WTC11 (cell line): ENCODE data around the gene NFAT5.

ENCODE experiments used
- JUN ChIP-seq: sonication (generic); formaldehyde crosslinking; IDR thresholded peaks from 2 replicates; pipeline ENCODE4 v1.8.0; 2023; ENCODE audit warnings: mild to moderate bottlenecking, missing genetic modification reagents
- MYBL2 ChIP-seq: sonication (generic); formaldehyde crosslinking; IDR thresholded peaks from 2 replicates; pipeline ENCODE4 v1.8.1; 2023; ENCODE audit warnings: mild to moderate bottlenecking, moderate library complexity, missing genetic modification reagents
- RELA ChIP-seq: sonication (generic); formaldehyde crosslinking; IDR thresholded peaks from 2 replicates; pipeline ENCODE4 v1.8.1; 2022; ENCODE audit warnings: missing genetic modification reagents, mild to moderate bottlenecking, borderline replicate concordance
- SMAD3 ChIP-seq: sonication (generic); formaldehyde crosslinking; IDR thresholded peaks from 2 replicates; pipeline ENCODE4 v1.8.0; 2022; ENCODE audit warnings: missing genetic modification reagents, mild to moderate bottlenecking, borderline replicate concordance
- SP1 ChIP-seq: sonication (generic); formaldehyde crosslinking; conservative IDR thresholded peaks from 2 replicates; pipeline ENCODE4 v1.8.1; 2022; ENCODE audit warnings: missing genetic modification reagents
- STAT6 ChIP-seq: sonication (generic); formaldehyde crosslinking; conservative IDR thresholded peaks from 2 replicates; pipeline ENCODE4 v1.8.1; 2023; ENCODE audit warnings: mild to moderate bottlenecking, low read depth, missing genetic modification reagents, moderate library complexity
- ZBTB21 ChIP-seq: sonication (generic); formaldehyde crosslinking; IDR thresholded peaks from 2 replicates; pipeline ENCODE4 v1.8.1; 2023; ENCODE audit warnings: mild to moderate bottlenecking, missing genetic modification reagents, borderline replicate concordance
- ZNF138 ChIP-seq: sonication (generic); formaldehyde crosslinking; conservative IDR thresholded peaks from 2 replicates; pipeline ENCODE4 v1.8.1; 2022; ENCODE audit warnings: mild to moderate bottlenecking, moderate library complexity, missing genetic modification reagents
- ZNF263 ChIP-seq: sonication (generic); formaldehyde crosslinking; IDR thresholded peaks from 2 replicates; pipeline ENCODE4 v1.8.1; 2022; ENCODE audit warnings: low read depth, mild to moderate bottlenecking, moderate library complexity, missing genetic modification reagents
- TF ChIP-seq, protein P1 (sequence below): fragments of 200-600 bp; IDR thresholded peaks from 2 replicates; pipeline ENCODE4 v1.8.0; 2022; ENCODE audit warnings: antibody characterized with exemption
- TF ChIP-seq, protein P2 (sequence below): sonication (generic); formaldehyde crosslinking; conservative IDR thresholded peaks from 2 replicates; pipeline ENCODE4 v1.8.1; 2022; ENCODE audit warnings: mild to moderate bottlenecking, missing genetic modification reagents
- TF ChIP-seq, protein P3 (sequence below): sonication (generic); formaldehyde crosslinking; IDR thresholded peaks from 2 replicates; pipeline ENCODE4 v1.8.0; 2023; ENCODE audit warnings: missing genetic modification reagents, mild to moderate bottlenecking, borderline replicate concordance
- TF ChIP-seq, protein P4 (sequence below): sonication (generic); formaldehyde crosslinking; IDR thresholded peaks from 2 replicates; pipeline ENCODE4 v1.8.0; 2022; ENCODE audit warnings: mild to moderate bottlenecking, missing genetic modification reagents

DNA sequence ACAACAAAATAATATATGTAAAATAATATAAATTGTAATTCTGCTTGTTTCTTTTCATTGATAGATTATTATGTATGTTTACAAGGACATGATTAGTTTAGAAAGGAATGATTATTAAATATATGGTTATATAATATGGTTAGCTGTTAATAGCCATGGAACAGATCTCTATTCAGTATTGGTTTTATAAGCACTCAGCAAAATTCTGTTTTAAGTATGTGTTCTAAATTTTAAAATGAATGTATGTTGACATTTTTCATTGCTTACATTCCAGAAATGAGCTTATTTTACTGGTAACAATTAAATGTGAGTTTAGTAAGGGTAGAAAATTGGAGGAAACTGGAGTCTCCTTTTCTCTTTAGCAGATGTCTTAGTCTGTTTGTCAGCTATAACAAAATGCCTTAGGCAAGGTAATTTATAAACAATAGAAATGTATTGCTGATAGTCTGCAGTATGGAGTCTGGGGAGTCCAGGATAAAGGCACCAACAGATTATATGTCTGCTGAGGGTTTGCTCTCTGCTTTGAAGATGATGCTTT lies 45.4 kb downstream of the NFAT5 start:
- TF ChIP-seq, protein P1, sequence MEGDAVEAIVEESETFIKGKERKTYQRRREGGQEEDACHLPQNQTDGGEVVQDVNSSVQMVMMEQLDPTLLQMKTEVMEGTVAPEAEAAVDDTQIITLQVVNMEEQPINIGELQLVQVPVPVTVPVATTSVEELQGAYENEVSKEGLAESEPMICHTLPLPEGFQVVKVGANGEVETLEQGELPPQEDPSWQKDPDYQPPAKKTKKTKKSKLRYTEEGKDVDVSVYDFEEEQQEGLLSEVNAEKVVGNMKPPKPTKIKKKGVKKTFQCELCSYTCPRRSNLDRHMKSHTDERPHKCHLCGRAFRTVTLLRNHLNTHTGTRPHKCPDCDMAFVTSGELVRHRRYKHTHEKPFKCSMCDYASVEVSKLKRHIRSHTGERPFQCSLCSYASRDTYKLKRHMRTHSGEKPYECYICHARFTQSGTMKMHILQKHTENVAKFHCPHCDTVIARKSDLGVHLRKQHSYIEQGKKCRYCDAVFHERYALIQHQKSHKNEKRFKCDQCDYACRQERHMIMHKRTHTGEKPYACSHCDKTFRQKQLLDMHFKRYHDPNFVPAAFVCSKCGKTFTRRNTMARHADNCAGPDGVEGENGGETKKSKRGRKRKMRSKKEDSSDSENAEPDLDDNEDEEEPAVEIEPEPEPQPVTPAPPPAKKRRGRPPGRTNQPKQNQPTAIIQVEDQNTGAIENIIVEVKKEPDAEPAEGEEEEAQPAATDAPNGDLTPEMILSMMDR, result no peak
- no peak for TF ChIP-seq ZNF138
- no peak for TF ChIP-seq MYBL2 (CRISPR knock-in tag)
- TF ChIP-seq ZBTB21 (CRISPR knock-in tag), result no peak
- no peak for TF ChIP-seq SP1
- TF ChIP-seq STAT6 (CRISPR knock-in tag), result no peak
- TF ChIP-seq, protein P2, sequence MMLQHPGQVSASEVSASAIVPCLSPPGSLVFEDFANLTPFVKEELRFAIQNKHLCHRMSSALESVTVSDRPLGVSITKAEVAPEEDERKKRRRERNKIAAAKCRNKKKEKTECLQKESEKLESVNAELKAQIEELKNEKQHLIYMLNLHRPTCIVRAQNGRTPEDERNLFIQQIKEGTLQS (CRISPR knock-in tag), result no peak
- TF ChIP-seq, protein P3, sequence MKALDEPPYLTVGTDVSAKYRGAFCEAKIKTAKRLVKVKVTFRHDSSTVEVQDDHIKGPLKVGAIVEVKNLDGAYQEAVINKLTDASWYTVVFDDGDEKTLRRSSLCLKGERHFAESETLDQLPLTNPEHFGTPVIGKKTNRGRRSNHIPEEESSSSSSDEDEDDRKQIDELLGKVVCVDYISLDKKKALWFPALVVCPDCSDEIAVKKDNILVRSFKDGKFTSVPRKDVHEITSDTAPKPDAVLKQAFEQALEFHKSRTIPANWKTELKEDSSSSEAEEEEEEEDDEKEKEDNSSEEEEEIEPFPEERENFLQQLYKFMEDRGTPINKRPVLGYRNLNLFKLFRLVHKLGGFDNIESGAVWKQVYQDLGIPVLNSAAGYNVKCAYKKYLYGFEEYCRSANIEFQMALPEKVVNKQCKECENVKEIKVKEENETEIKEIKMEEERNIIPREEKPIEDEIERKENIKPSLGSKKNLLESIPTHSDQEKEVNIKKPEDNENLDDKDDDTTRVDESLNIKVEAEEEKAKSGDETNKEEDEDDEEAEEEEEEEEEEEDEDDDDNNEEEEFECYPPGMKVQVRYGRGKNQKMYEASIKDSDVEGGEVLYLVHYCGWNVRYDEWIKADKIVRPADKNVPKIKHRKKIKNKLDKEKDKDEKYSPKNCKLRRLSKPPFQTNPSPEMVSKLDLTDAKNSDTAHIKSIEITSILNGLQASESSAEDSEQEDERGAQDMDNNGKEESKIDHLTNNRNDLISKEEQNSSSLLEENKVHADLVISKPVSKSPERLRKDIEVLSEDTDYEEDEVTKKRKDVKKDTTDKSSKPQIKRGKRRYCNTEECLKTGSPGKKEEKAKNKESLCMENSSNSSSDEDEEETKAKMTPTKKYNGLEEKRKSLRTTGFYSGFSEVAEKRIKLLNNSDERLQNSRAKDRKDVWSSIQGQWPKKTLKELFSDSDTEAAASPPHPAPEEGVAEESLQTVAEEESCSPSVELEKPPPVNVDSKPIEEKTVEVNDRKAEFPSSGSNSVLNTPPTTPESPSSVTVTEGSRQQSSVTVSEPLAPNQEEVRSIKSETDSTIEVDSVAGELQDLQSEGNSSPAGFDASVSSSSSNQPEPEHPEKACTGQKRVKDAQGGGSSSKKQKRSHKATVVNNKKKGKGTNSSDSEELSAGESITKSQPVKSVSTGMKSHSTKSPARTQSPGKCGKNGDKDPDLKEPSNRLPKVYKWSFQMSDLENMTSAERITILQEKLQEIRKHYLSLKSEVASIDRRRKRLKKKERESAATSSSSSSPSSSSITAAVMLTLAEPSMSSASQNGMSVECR (CRISPR knock-in tag), result no peak
- TF ChIP-seq ZNF263, result no peak
- no peak for TF ChIP-seq RELA (CRISPR knock-in tag)
- TF ChIP-seq JUN (CRISPR knock-in tag), result no peak
- TF ChIP-seq, protein P4, sequence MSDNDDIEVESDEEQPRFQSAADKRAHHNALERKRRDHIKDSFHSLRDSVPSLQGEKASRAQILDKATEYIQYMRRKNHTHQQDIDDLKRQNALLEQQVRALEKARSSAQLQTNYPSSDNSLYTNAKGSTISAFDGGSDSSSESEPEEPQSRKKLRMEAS (CRISPR knock-in tag), result no peak
- TF ChIP-seq SMAD3, result no peak
